Measurements from ENCODE around the gene CFAP45.
A peak's percentile ranks its signal among the peaks of the same experiment; 100 is the strongest.

CFAP45 gene

DNA sequence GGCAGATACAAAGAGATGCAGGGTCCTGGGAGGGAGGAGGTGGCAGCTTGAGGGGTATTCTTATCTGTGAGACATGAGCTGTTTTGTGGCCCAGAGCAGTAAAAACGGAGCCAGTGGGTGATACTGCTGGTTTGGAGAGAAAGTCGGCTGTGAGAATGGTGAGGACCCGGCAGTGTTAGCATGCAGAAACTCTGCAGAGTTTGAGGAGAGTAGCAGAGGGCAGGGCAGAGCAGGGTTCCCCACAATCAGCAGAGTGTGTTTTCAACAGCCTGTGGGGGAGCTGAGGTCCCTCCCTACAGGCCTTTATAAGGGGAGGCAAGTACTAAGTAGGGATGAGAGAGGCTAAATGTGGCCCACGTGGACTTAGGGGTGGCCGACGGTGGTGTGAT lies 72.9 kb downstream of the CFAP45 start:
- DNase-seq (ENCODE audit: low spot score): no peak

DNA sequence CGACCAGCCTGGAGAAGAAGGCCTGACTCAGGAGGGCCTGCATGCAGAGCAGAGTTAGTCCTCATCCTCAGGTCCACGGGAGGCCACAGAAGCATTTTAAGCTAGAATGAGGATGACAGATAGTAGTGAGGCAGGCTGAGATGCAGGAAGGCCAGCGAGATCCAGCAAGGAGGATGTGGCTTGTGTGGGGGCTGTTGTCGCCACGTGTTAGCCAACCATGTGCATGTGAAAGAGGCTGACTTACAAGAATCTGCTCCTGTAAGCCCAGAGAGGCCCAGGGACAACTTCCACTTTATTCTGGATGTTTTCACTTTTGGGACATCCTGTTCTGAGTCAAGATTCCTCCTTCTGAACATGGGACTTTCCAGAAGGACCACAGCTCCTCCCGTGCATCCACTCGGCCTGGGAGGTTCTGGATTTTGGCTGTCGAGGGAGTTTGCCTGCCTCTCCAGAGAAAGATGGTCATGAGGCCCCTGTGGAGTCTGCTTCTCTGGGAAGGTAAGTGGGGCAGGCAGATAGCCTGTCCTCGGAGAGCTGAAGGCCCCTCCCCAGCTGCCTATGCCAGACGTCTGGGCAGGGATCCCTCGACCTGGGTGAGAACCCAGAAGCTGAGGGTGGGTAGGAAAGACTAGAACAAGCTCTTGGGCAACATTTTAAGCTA lies 73.4 kb downstream of the CFAP45 start, which contains the start of gene SLAMF8:
Gene SLAMF8, plus strand, starts transcription at position 433 of the 661 bp plus-strand sequence. Its CDS starts 26 bp downstream, at position 459.
- DNase-seq (ENCODE audit: low spot score): peak; percentile 51

DNA sequence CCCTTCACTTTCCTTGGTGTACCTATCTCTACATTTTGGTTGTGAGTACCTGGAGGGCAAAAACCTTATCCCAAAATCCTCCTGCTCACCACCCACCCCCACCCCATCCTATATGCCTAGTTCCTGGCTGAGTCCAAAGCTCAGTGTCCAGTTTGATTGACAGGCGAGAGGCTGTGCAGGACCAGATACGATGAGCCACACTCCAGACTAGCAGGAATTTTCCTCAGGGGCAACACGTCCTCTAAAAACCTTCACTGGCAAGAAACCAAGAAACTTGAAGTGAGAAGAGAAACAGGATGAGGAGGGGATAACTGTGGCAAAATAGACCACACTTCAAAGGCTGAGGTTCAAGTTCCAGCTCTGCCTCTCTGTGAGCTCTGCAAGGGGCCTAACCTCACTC lies 74.4 kb downstream of the CFAP45 start:
- DNase-seq (ENCODE audit: low spot score): no peak

DNA sequence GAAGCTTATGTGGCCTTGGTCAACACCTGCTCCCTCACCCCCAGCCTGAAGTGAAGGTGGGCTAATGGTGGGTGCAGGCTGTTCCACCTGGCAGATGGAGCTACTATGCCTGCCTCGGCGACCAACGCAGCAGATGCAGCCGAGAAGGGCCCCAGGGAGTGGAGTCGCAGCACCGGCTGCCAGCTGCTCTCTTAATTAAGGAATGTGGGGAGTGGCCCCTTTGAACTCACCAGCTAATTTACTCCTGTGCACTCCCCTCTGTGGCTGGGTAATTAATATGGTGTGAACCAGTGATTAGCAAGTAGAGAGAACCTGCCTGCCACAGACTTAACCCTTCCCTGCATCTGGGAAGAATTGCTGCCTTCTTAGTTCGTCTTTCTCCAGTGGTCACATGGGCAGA lies 76.6 kb downstream of the CFAP45 start:
- no peak for DNase-seq (ENCODE audit: low spot score)
